Urothelium cell line (cell line): ENCODE measurements around the gene EVX1.
A peak's percentile ranks its signal among the peaks of the same experiment; 100 is the strongest.

Experiments used
- DNase-seq: peaks from one replicate; pipeline ENCODE4 v3.0.0; 2011; ENCODE audit warnings: low spot score, mixed read lengths
- FAIRE-seq: peaks from 2 replicates; lab custom pipeline; 2011; peaks lifted over from hg19 to GRCh38; lab: Jason Lieb, UNC

Gene EVX1

DNA sequence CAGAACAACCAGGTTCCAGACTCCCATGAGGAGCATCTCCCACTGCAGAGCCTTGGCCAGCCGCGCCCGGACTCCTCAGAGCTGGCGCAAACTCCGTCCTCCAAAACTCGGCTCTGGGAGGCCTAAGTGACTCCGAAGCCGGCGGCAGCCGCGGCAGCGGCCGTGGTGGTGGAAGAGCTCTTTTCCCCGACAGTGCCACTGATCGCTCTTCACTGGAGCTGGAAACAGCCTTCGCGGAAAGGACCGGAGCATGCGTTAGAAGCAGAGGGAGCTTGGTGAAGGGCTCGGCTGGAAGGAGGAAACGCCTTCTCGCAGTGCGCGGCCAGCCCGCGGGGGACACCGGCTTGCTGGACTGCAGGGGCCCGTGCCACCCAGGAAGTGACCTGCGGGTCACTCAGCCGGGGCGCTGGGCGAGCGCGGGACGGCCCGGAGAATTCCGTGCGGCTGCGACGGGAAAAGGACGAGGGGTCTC, 37.7 kb upstream of the EVX1 start:
- no peak for DNase-seq
- no peak for FAIRE-seq

DNA sequence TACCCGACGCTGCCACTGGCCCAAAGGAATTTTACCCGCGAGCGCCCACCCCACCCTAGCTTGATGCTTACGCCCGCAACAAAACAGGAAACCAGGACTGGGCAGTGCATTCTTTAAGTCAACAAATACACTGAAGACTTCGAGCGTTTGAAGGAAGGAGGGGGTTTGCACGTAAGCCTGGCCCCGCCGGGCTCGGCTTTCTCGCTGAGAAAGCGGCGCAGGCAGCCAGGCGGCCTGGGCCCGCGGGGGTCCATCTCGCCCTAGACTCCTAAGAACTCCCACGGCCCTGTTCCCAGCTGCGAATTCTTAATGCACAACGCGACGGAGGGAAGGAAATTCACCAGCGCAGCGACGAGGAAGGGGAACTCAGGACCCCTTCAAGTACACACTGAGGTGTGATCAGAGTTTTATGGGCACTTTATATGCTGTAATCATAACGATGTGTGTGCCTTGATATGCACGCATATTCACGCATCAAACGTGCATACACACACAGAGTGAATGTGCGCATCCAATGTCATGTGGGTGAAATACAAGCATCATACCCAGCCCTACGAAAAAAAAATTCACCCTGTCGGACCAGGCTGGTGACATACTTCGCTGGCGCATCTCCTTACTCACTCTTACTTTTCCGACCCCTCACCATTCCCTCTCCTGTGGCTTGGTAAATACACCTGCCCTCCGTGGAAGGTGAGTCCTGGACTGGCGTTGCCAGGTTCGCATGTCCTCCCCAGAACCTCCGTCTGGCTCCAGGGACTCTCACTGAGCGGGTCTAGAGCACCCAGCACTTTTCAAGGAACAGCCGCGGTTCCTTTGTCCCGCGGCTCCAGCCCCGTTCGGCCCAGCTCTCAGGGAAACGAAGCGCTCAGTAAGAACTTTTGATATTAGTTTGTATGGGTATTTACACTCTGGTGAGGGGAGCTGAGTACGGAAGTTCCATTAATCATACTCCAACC, 37.0 kb upstream of the EVX1 start:
- peak; percentile 94 for FAIRE-seq
- DNase-seq, result no peak

DNA sequence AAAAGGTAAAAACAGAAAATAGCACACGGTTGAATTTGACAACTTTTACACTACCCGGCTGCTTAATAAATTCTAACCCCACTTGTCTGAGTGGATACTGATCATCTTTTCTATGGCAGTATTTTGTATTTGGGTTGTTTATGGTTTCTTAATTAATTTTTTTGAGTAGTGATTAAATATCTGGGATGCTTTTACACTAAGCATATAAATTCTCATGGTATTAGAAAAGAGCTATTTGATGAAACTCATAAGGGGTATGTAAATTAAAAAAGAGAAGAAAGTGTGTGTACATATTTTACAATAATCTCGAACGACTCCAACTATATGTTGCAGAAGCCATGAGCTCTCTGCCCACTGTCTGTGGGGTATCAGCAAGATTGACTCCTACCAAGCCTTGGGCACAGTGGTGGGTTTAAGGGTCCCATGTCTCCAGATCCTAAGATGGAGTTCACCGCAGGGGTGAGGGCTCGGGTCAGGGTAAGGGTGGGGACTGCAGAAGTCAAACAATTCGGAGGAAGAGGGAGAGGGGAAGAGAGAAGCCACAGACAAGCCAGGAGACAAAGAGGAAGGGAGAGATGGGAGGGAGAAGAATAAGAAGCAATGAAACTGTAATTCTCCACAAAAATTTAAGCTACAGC, 35.1 kb upstream of the EVX1 start:
- peak; percentile 13 for FAIRE-seq
- no peak for DNase-seq

DNA sequence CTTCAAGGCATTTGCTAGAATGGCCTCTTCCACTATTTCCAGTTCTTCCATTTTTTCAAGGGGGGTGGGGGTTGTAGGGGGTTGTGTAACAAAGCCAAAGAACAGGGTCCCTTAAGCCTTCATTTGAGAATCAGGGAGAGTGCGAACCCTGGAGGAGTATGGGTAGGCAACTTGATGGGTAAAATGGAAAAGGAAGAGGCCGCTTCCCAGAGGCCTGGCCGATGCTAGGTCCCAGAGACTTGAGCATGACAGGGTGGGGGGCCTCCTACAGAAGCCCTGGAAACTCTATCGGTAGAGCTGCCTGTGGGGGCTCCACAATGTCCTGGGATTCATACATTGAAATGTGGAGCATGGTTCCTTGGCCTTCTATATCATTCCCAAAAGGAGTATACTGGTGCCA, 33.6 kb upstream of the EVX1 start:
- FAIRE-seq (no peak), DNase-seq (no peak)

DNA sequence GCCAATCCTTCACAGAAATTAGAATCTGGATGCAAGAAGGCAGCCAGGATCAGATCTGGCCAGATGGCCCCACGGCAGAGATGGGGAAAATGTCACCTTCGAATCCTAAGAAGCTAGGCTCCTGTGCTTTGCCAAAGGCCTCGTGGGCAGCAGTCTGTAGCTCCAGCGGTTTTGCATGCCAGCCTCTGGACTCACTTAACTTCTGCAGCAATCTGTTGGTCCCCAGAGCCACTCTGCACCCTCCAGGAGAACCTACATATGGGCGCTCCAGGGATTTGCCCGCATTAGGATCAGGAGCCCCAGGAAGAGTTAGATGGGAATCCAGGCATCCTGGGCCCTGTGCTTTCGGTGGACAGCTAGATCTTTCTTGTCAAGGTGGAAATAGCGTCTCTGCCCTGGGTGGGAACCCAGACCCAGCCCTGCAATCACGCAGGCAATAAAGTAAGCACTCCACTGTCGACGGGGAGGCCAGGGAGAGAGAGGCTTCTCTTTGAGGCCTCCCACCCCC, 32.6 kb upstream of the EVX1 start:
- DNase-seq (no peak), FAIRE-seq (no peak)

DNA sequence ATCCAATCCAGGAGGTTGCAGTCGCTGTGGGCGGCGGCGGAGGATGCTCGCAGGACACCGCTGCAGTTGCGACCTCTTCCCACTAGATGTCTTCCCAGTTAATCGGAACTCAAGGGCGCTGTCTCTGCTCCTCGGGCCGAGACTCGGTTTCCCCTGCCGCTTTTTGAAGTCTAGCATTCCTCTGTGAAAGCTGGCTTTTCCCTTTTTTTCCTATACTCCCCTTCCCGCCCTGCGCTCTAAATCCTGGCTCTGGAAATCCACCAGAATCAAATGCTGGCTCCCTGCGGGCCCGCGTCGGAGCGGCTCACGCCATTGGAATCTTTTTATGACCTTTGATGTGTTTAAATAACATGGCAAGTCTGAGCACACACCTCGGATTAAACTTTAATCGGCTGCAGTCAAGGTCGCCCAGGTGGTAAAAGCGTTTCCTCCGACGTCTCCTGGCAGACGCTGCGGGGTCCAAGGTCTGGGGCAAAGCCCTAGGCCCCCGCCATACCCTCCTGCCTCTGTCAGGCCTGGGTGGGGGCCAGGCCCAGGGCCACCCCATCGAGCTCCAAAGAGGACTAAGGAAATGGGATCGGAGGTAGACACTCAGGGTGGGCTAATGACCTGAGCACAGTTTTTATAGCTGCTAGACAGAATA, 32.0 kb upstream of the EVX1 start:
- DNase-seq, result peak; percentile 86
- FAIRE-seq, result peak; percentile 77

DNA sequence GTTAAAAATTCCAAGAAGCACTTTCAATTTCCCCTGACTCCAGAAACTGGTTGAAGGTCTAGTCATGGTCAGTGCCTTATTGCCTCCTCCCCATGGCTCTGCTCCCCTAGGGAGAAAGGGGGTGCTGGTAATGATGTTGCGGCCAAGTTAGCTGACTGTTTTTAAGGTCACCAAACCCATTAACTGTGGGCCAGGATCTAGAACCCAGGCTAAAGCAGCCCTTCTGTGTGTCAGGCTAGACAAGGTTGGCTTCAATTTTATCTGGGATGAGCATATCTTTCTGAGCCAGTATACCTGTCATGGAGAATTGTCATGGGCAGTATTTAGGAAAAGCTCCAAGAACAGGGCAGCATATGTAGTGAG, 31.5 kb upstream of the EVX1 start:
- FAIRE-seq (no peak), DNase-seq (no peak)

DNA sequence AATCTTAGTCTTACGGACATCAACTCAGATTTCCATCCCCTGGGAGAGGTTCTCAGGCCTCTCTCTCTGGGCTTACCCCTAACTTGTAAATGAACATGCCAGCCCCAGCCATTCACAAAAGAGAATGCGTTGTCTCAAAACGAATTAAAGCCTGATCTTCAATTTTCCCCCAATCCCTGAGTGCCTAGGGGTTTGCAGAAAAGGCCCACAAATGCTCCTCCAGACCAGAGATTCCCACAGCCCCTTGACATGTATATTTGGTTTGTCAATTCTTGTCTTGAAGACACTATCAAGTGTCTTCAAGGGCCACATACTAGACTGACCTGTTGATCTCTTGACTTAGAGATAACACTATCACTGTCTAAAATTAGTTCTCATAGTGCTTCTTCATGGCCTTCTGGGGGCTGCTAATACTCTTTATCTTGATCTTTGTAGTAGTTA, 30.8 kb upstream of the EVX1 start:
- FAIRE-seq, result no peak

DNA sequence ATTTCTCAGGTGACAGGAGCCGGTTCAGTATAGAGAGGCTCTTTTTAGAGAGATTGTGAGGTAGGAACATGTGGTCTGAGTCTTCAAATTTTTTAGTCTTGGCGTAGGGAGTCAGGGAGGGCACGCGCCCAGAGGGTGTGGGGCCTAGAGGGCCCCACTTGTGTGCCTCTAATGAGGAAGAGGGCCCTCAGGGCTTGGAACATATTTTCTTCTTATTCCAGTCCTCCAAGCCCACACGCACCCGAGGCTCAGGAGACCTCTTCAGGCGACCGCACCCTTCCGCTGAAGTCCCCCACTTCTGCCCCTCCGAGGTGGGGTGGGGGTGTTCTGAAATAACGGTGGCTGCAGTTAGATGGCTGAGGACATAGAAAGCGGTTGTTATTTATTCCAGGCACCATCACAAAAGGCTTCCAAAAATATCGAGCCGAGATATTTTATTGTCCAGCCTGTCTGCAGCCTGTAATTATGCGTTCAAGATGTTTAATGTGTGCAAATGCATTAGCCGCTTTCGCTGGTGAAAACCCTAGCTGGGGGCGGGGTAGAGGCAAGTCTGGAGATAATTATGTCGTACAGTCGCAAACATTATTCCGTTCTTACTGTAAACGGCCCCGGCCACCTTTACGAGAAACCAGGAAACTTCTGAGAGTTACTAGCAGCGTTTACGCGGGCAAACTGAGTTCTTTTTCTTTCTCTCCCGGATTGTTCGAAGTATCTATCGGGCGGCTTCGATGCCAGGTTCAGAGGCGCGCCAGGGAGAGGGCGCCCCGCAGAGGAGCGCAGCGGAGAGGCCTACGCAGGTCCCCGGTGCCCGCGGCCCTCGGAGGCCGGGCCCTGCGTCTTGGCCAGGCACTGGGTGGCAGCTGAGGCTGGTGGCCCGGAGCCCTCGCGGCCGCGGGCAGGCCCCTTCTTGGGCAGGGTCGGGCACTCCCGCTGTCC, 29.8 kb upstream of the EVX1 start:
- DNase-seq, result no peak
- no peak for FAIRE-seq

More for the DNA sequence above, 30.8 kb upstream of the EVX1 start:
- no peak for DNase-seq

DNA sequence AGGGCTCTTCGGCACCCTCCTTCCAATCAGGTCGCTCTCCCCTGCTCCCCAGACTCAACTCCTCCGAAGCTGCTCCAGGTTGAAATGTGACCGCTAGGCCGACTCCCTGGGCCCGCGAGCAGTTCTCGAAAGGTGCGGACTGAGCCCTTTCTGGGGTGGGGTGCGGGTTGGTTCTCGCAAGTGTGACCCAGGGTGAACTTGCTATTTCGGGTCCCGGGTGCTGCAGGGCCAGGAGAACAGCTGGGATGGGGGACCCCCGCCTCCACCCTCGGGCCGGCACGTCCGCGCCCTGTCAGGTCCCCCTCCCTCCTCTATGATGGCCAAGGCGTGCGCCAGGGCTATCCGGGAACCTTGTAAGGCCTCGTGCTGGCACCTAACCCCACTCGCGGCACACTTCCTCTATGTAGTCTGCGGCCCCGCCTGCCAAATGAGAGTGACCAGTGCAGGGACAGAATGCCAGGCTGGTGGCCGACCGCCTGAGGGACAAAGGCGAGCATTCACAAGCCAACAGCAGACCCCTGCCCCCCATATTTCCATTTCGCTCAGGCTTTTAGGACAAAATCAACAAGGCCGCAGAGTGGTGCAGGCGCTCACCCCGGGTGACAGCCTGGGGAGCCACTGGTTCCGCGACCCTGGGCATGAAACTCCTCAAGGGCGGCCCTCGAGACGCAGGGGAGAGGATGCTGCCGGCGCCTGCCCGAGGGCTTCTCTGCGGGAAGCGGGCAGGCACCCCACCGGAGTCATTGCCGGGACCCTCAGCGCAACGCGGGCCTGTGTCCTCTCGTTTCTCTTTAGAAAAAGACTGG, 29.0 kb upstream of the EVX1 start:
- FAIRE-seq, result no peak
- DNase-seq, result no peak

DNA sequence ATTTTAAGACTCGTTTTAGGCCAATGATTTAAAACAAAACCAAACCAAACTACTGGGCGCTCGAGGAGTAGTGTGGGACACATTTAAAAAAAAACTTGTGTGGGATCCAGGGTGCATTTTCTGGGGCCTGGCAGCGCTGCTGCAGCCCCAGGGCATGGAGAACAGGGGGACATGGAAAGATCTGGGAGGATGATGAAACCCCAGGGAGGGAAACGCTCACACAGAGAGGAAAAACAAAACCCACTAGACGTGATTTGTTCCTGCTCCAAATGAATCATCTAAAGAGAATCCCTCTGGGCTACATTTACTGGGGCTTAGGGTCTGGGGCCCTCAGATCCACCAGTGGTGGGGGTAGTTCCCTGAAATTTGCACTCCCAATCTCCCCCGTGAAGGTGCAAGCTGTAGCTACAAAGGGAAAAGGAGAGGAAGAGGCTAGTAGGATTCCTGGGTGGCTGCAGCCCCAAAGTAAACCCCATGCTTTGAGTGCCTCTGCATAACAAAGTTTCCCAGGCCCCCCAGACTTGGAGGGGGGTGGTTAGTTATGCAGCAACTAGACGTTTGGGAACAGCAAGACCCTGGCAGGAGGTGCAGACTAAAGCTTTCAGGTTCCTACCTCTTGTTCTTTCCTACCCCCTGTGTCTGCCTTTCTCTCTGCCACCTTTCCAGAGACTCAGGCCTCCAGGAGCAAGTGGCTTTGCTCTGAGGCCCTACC, 28.2 kb upstream of the EVX1 start:
- no peak for FAIRE-seq
- DNase-seq, result no peak

DNA sequence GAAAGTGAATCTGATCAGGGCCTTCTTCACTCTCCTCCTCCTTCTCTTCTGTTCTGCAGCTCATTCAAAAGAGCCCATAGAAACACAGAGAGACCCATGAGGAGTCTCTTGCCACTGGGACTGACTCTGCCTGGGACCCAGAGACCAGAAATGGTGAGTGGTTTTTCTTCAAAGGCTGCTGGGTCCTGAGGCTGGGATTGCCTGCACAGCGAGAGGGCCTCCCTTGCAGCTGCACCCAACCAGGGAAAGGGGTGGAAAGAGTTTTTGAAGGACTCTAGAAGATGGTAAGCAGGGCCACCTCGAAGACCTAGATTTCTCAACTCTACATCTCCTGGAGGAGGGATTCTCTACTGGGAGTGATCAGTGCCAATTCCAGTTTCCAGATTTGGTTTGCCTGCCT, 27.2 kb upstream of the EVX1 start:
- FAIRE-seq (no peak), DNase-seq (no peak)

DNA sequence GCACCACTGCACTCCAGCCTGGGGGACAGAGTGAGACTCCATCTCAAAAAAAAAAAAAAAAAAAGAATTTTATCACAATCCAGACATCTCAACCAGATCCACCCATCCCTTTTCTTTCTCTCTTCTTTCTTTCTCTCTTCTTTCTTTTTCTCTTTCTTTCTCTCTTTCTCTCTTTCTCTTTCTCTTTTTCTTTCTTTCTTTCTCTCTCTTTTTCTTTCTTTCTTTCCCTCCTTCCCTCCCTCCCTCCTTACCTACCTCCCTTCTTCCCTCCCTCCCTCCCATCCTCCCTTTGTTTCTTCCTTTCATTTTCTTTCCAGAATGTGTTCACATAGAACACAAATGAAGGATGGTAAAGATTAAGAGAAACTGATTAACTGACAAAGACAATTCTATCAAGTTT, 24.7 kb upstream of the EVX1 start:
- FAIRE-seq (no peak), DNase-seq (no peak)

DNA sequence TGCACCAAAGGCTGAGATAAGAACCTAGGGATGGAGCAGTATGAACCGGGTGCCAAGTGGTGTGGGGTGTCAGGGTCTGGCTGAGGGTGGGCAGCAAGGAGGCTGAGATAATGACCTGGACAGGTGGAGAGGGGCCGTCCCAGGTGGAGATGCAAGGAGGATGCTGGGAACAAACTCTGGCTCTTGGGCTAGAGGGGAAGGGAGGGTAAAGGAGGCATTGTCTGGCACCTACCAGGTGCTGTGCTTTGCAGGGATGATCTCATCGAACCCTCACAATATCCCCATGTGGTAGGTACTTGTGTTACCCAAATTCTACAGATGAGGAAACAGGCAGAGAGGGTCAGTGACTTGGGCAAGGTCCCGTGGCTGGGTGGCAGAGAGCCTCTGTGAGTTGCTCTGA, 22.8 kb upstream of the EVX1 start:
- no peak for DNase-seq
- no peak for FAIRE-seq

DNA sequence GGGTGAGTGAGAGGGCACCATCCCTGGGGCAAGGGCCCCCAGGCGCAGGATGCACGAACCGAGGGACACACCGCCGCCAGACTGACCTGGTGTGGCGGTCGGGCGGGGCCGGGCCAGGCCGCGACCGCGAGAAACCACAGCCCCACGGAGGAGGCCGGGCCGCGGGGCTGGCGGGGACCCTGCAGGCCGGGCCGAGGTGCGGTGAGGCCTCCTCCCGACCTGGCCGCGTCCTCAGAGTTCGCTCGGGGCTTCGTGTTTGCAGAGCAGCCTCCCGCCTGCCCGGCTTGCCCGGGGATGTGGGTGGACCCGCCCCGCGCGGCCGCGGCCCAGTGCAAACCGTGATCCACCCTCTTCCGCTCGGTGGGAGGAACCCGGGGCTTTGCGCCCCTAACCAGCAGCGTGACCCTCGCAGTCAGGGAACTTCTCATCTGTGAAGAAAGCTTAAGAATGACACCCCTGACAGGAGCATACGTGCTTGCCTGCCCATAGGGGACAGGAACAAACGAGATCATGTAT, 22.1 kb upstream of the EVX1 start:
- DNase-seq (no peak), FAIRE-seq (no peak)

DNA sequence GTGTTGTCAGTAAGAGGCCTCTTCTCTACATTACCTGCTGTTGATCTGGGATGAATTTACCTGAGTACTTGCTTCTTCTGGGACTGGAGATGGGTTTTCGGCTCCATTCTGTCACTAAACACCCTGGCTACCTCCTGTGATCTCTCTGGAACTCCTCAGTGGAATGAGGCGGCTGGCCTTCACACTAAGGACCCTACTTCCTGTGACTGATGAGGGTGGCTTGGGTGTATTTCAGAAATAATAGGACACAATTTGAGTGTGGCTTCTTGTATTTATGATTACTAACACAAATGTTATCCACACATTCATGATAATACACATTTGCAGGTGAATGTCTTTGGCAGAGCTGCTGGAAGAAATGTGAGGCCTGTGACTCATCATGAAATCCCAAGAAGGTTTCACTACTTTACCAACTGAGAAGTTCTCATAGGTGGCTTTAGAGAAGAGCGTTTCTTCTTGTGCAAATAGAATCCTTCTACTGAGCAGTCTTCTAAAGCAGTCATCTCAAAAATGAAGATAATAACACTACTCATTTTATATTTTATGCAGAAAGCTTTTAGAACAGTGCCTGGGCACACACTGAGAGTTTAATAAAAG, 21.3 kb upstream of the EVX1 start:
- no peak for DNase-seq
- peak; percentile 69 for FAIRE-seq

DNA sequence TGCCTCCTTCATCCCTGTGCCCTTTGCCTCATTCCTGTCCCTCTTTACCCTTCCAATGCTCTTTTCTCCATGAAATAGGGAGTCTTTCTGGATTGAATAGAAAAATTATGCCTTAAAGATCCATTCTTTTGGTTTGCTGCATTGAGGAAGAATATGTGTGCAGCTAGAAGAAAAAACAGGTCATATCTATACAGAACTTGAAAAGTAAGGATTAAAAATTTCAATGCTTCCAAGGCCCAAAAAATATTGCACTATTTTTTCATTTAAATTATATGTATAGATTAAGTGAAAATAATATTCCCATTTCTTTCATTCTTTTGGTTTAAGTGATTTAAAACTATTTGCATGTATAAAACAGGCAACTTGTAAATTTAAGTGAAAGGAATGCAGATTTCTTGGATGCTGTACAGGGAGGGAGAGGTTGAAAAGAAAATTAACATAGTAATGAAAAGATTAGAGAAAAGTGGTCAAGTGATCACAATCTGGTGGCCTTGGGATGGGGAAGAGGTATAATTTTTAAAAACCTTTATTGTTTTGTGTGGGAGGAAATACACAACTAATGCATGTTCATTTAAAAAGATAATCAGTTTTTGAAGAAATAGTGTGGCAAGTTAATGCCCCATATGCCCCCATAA, 18.5 kb upstream of the EVX1 start:
- DNase-seq, result no peak
- FAIRE-seq, result no peak
